Measurements from ENCODE around the gene MRGPRF. TPM values are rescaled to one million over a fixed set of nuclear protein-coding genes. Genes with fewer than 3 reads are reported as not detected.

Gene MRGPRF
- total and polyA plus RNA-seq, 2 of the 8 experiments (the other 6 are each of a cell fraction or from before 2014, with no cell fraction given) = 7.5 to 11.0 TPM

- TF ChIP-seq CHD7 (IDR thresholded peaks at IDR 0.05; ENCODE audit: insufficient replicate concordance, low read length) (no peak), MAX (IDR thresholded peaks at IDR 0.05) (no peak), JUND (IDR thresholded peaks at IDR 0.05; ENCODE audit: low read length) (no peak), RBBP5 (IDR thresholded peaks at IDR 0.05; ENCODE audit: borderline replicate concordance, low read depth, low read length) (no peak), ZNF274 (IDR thresholded peaks at IDR 0.05; ENCODE audit: borderline replicate concordance, extremely low read depth, low read length) (no peak), GTF2F1 (IDR thresholded peaks at IDR 0.05; ENCODE audit: borderline replicate concordance, low read depth, low read length) (no peak), CREB1 (IDR thresholded peaks at IDR 0.05) (no peak), ATF2 (IDR thresholded peaks at IDR 0.05; ENCODE audit: low read length) (no peak)
Observed at GRCh38 chr11:68961245-68961644, 51.8 kb downstream of the MRGPRF start (continued).

Measured in H1 (cell line).